ENCODE measurements around the gene PDE8B. TPM values are rescaled to one million over a fixed set of nuclear protein-coding genes. Genes with fewer than 3 reads are reported as not detected.

The PDE8B gene
- total RNA-seq, 1 donor from 2014 or later = 2.0 TPM

DNA sequence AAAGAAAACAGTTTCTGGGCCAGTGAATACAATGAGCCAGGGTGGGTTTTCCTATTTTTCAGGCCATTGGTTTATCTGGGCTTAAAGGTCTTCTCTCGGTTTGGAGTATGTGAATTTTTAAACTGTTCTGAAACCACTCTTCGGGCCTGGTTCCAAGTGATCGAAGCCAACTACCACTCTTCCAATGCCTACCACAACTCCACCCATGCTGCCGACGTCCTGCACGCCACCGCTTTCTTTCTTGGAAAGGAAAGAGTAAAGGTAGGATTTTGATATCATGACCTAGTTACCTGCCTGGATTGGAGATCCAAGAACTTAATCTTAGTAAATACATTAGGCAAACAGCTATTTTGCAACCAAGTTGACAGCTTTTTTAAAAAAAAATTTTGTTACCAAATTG is 202.6 kb downstream of the PDE8B start:
- no peaks in the 10 kb centered on the region for H3K27me3 Mint-ChIP-seq (ENCODE audit: unreplicated experiment)
- no peaks in the 10 kb centered on the region for H3K36me3 Mint-ChIP-seq (ENCODE audit: unreplicated experiment)
- DNase-seq (ENCODE audit: extremely low spot score, unreplicated experiment) = no peak
- peaks cover 9% of the 10 kb centered on the region for H3K4me1 Mint-ChIP-seq (ENCODE audit: unreplicated experiment)
- no peaks in the 10 kb centered on the region for H3K9me3 Mint-ChIP-seq (ENCODE audit: unreplicated experiment)
- TF ChIP-seq, protein P1, sequence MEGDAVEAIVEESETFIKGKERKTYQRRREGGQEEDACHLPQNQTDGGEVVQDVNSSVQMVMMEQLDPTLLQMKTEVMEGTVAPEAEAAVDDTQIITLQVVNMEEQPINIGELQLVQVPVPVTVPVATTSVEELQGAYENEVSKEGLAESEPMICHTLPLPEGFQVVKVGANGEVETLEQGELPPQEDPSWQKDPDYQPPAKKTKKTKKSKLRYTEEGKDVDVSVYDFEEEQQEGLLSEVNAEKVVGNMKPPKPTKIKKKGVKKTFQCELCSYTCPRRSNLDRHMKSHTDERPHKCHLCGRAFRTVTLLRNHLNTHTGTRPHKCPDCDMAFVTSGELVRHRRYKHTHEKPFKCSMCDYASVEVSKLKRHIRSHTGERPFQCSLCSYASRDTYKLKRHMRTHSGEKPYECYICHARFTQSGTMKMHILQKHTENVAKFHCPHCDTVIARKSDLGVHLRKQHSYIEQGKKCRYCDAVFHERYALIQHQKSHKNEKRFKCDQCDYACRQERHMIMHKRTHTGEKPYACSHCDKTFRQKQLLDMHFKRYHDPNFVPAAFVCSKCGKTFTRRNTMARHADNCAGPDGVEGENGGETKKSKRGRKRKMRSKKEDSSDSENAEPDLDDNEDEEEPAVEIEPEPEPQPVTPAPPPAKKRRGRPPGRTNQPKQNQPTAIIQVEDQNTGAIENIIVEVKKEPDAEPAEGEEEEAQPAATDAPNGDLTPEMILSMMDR (IDR thresholded peaks at IDR 0.05) = no peak
- H3K27ac Mint-ChIP-seq (ENCODE audit: unreplicated experiment) = no peak overlapping the region
- H3K4me3 Mint-ChIP-seq (ENCODE audit: unreplicated experiment) = no peak overlapping the region

DNA sequence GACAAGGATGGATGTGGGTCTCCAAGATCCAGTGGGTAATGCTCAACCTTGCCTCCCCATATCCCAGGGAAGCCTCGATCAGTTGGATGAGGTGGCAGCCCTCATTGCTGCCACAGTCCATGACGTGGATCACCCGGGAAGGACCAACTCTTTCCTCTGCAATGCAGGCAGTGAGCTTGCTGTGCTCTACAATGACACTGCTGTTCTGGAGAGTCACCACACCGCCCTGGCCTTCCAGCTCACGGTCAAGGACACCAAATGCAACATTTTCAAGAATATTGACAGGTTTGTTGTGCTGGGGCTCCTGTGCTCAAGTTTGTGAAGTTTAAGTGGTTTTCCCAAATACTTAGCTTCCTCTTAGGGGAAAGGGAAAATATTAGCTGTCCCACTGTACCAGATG is 207.7 kb downstream of the PDE8B start:
- DNase-seq (ENCODE audit: extremely low spot score, unreplicated experiment) = no peak
- H3K27ac Mint-ChIP-seq (ENCODE audit: unreplicated experiment) = peak overlapping the region; percentile 62
- TF ChIP-seq, protein P1 (IDR thresholded peaks at IDR 0.05) = no peak
- no peaks in the 10 kb centered on the region for H3K27me3 Mint-ChIP-seq (ENCODE audit: unreplicated experiment)
- H3K4me3 Mint-ChIP-seq (ENCODE audit: unreplicated experiment) = no peak overlapping the region
- H3K4me1 Mint-ChIP-seq (ENCODE audit: unreplicated experiment) = peaks cover 25% of the 10 kb centered on the region
- H3K36me3 Mint-ChIP-seq (ENCODE audit: unreplicated experiment) = peaks cover 5% of the 10 kb centered on the region
- no peaks in the 10 kb centered on the region for H3K9me3 Mint-ChIP-seq (ENCODE audit: unreplicated experiment)

DNA sequence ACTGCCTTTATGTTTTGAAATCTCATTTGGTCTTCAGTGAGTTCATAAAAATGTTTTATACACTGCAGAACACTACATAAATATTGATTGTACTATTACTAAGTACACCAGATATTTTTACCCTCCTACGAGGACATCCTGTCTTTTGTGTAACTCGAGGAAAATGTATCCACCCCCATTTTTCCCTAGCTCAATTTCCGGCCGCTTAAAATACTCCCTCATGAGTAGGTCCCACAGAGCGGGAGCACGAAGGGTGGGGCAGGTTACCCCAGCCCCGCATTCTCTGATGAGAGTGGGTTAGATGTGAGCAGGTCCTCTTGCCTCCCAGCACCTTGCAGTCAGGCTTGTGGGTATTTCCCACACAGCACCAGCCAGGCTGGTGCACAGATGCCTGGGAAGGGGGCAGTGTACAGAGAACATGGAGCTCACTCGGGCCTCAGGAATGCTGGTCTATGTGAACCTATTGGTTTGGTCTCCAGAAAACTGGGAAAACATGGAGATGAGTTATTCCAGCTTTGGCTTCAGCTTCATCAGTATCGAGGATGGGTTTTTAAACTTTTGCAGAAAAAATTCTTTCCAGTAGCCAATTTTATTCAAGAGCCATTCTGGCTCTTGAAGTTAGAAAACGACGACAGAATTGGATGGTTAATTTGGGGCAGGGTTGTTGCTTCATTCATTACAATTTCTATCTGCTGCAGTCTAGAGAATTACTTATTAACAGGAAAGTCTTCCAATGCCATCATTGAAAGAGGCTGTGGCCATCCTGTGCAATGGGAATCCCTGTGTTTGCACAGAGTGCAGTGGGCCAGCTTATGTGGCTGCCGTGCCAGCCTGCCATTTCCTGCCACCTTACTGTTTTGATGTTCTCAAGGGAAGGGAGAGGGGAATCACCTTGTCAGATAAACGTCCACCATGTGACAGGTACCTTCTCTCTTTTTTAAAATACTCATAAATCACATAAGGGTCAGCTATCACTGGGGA is 208.4 kb downstream of the PDE8B start:
- Mint-ChIP-seq H3K4me1 (ENCODE audit: unreplicated experiment) (peaks cover 25% of the 10 kb centered on the region), H3K9me3 (ENCODE audit: unreplicated experiment) (no peaks in the 10 kb centered on the region)

DNA sequence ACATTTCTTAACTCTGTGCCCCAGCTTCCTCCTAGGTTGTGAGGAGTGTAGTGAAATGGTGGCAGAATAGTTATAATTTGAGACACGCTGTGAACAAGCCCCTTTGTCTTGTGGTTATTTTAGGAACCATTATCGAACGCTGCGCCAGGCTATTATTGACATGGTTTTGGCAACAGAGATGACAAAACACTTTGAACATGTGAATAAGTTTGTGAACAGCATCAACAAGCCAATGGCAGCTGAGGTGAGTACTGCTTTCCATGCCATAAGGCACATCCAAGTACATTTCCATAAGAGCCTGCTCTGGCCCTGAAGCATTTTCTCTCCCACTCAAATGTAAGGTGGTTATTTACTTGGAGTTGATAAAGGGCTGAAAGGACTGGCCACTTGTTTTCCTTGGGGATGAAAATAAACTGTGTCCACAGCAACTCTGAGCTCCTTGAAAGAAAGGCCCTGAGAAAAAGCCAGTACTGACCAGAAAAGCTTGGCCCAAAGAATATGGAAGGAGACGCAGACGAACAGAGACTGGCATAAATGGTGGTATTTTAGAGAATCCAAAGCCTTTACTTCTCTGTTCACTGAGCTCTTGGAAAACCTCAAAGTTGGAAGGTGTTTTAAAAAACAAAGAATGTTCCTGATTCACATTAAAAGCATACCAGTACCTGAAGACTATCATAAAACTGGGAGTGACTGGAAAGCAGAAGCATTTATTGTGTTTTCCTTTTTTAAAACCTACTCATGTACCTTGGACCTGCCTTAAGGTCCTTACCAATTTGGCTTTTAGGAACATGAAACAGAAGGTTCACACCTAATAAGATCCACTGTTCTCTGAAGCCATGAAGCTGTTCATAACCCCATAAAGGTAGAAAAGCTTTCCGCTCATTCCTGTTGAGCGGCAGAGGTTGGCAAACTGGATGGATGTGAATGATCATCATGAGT is 209.4 kb downstream of the PDE8B start:
- H3K9me3 Mint-ChIP-seq (ENCODE audit: unreplicated experiment) = no peaks in the 10 kb centered on the region
- H3K27ac Mint-ChIP-seq (ENCODE audit: unreplicated experiment) = no peak overlapping the region
- H3K4me3 Mint-ChIP-seq (ENCODE audit: unreplicated experiment) = no peak overlapping the region
- no peak for DNase-seq (ENCODE audit: extremely low spot score, unreplicated experiment)
- H3K36me3 Mint-ChIP-seq (ENCODE audit: unreplicated experiment) = peaks cover 14% of the 10 kb centered on the region
- TF ChIP-seq, protein P1 (IDR thresholded peaks at IDR 0.05) = no peak
- H3K4me1 Mint-ChIP-seq (ENCODE audit: unreplicated experiment) = peaks cover 25% of the 10 kb centered on the region
- H3K27me3 Mint-ChIP-seq (ENCODE audit: unreplicated experiment) = no peaks in the 10 kb centered on the region

More for the DNA sequence above, 208.4 kb downstream of the PDE8B start:
- Mint-ChIP-seq H3K4me3 (ENCODE audit: unreplicated experiment) (no peak overlapping the region), H3K27ac (ENCODE audit: unreplicated experiment) (peak overlapping the region; percentile 62), H3K27me3 (ENCODE audit: unreplicated experiment) (no peaks in the 10 kb centered on the region), H3K36me3 (ENCODE audit: unreplicated experiment) (peaks cover 10% of the 10 kb centered on the region)
- TF ChIP-seq, protein P1 (IDR thresholded peaks at IDR 0.05) = no peak
- DNase-seq (ENCODE audit: extremely low spot score, unreplicated experiment) = no peak

All from osteocyte (in vitro differentiated cells).